Natural killer cell (primary cell): Measurements from ENCODE around the gene ADO. TPM values are rescaled to one million over a fixed set of nuclear protein-coding genes. Genes with fewer than 3 reads are reported as not detected.

ENCODE experiments used
- ATAC-seq, 3 donors: fragments of 150-1000 bp in 2 of 3; fragments of 200-7000 bp in 1 of 3; cut with Tn5 transposase; 1 replicate in 1 of 3; 2 replicates in 2 of 3; pipeline ENCODE4 v1.10.0; 2021; ENCODE audit warnings: mild to moderate bottlenecking in 2 of 3, moderate library complexity in 2 of 3
- DNase-seq, 2 donors: peaks; one replicate each; pipeline versions ENCODE4 v3.0.0 to v3.0.0-alpha.2; 2013 to 2021; ENCODE audit warnings: mixed read lengths in 1 of 2
- H3K27ac ChIP-seq: one replicate; pipeline ENCODE4 v1.5.1; 2013; ENCODE audit warnings: mild to moderate bottlenecking, low read length
- H3K27me3 ChIP-seq: one replicate; pipeline ENCODE4 v1.6.1; 2013; ENCODE audit warnings: low read length; ENCODE audit not compliant: control insufficient read depth, insufficient read depth
- H3K36me3 ChIP-seq: one replicate; pipeline ENCODE4 v1.6.1; 2013; ENCODE audit warnings: low read length; ENCODE audit not compliant: control insufficient read depth, insufficient read depth
- H3K4me1 ChIP-seq: one replicate; pipeline ENCODE4 v1.6.1; 2013; ENCODE audit warnings: low read length; ENCODE audit not compliant: control insufficient read depth, insufficient read depth
- H3K4me3 ChIP-seq: one replicate; pipeline ENCODE4 v1.5.1; 2013; ENCODE audit warnings: low read length
- H3K9me3 ChIP-seq: one replicate; pipeline ENCODE4 v1.6.1; 2013; ENCODE audit warnings: low read length; ENCODE audit not compliant: control insufficient read depth, insufficient read depth
- H3K27ac Mint-ChIP-seq, 2 donors: one replicate each; pipeline ENCODE4 v1.8.0; 2022; ENCODE audit warnings: mild to moderate bottlenecking in 2 of 2, mixed read lengths in 2 of 2, moderate library complexity in 1 of 2
- H3K27me3 Mint-ChIP-seq, 2 donors: one replicate each; pipeline ENCODE4 v1.8.0; 2022; ENCODE audit warnings: low read depth in 2 of 2, mixed read lengths in 2 of 2
- H3K36me3 Mint-ChIP-seq: one replicate; pipeline ENCODE4 v1.8.0; 2022; ENCODE audit warnings: mixed read lengths
- H3K4me1 Mint-ChIP-seq, 2 donors: one replicate each; pipeline ENCODE4 v1.8.0; 2022; ENCODE audit warnings: mixed read lengths in 2 of 2
- H3K4me3 Mint-ChIP-seq: one replicate; pipeline ENCODE4 v1.8.0; 2022; ENCODE audit warnings: mild to moderate bottlenecking, moderate library complexity, mixed read lengths
- H3K9me3 Mint-ChIP-seq, 2 donors: one replicate each; pipeline ENCODE4 v1.8.0; 2022; ENCODE audit warnings: mixed read lengths in 2 of 2
- CTCF ChIP-seq: fragments of 200-600 bp; IDR thresholded peaks from one replicate; pipeline ENCODE4 v1.8.0; 2022; ENCODE audit warnings: antibody characterized with exemption
- WGBS: methylation state at CpG from one replicate; pipeline ENCODE4 v1.1.7; 2013; ENCODE audit warnings: missing lambda C conversion rate; ENCODE audit not compliant: insufficient coverage; 5-methylcytosine and 5-hydroxymethylcytosine counted together
- intact Hi-C: fragments of 100-400 bp; cut with micrococcal nuclease; formaldehyde crosslinking; loops from one replicate; pipeline ENCODE4 v1.14.2; 2022
- total RNA-seq, 4 donors: library from RNA; stranded (reverse); fragments of 120-200 nt in 1 of 4; gene quantifications; one replicate each; pipeline versions ENCODE4 v1.2.3 to v1.2.4, GENCODE V29; 2013 to 2022

The ADO gene
- total RNA-seq, 3 donors from 2014 or later (not counting 1 experiment from before 2014, with no cell fraction given): 13.6 to 17.1 (median 15.6) TPM

GRCh38 chr10:62801871-62802270 is 2.6 kb upstream of the ADO start:
- H3K27ac Mint-ChIP-seq: no peak overlapping the region
- peaks cover under 1% of the 10 kb centered on the region for H3K36me3 ChIP-seq
- H3K4me3 ChIP-seq: no peak overlapping the region
- no peak for TF ChIP-seq CTCF
- intact Hi-C loops: no loop called here
- no peak overlapping the region for H3K27ac ChIP-seq
- 97% methylated on average over 3 of the region's 3 CpGs for WGBS
- H3K27me3 ChIP-seq: peaks cover 8% of the 10 kb centered on the region
- H3K9me3 Mint-ChIP-seq: no peaks in the 10 kb centered on the region
- H3K4me3 Mint-ChIP-seq: no peak overlapping the region
- H3K36me3 Mint-ChIP-seq: no peaks in the 10 kb centered on the region
- H3K4me1 ChIP-seq: peaks cover 16% of the 10 kb centered on the region
- peaks cover 25 to 29% of the 10 kb centered on the region in 2 donors for H3K27me3 Mint-ChIP-seq
- peaks cover 19 to 23% of the 10 kb centered on the region in 2 donors for H3K4me1 Mint-ChIP-seq
- DNase-seq (no peak), ATAC-seq (no peak)
- H3K9me3 ChIP-seq: no peaks in the 10 kb centered on the region

- Histone ChIP-seq H3K27ac (peak overlapping the region; percentile 90), H3K27me3 (no peaks in the 10 kb centered on the region), H3K9me3 (no peaks in the 10 kb centered on the region), H3K4me1 (peaks cover 16% of the 10 kb centered on the region), H3K36me3 (peaks cover 2% of the 10 kb centered on the region), H3K4me3 (peak overlapping the region; percentile 69)
- peak overlapping the region; percentile 97 to 99 for H3K27ac Mint-ChIP-seq
- WGBS: 52% methylated on average over 11 of the region's 11 CpGs
- no peaks in the 10 kb centered on the region for H3K9me3 Mint-ChIP-seq
- no peak for TF ChIP-seq CTCF
- peak overlapping the region; percentile 94 for H3K4me3 Mint-ChIP-seq
- intact Hi-C loops: loop anchor here (1.0 kb wide), 1 partner anchor 25 kb away; no protein-coding TSS in a partner anchor
- no peak for DNase-seq
- peaks cover 10 to 14% of the 10 kb centered on the region in 2 donors for H3K27me3 Mint-ChIP-seq
- ATAC-seq: no peak
- peaks cover 36 to 38% of the 10 kb centered on the region in 2 donors for H3K4me1 Mint-ChIP-seq
- H3K36me3 Mint-ChIP-seq: no peaks in the 10 kb centered on the region
Measured at GRCh38 chr10:62803724-62804355, 680 bp upstream of the ADO start.

DNA sequence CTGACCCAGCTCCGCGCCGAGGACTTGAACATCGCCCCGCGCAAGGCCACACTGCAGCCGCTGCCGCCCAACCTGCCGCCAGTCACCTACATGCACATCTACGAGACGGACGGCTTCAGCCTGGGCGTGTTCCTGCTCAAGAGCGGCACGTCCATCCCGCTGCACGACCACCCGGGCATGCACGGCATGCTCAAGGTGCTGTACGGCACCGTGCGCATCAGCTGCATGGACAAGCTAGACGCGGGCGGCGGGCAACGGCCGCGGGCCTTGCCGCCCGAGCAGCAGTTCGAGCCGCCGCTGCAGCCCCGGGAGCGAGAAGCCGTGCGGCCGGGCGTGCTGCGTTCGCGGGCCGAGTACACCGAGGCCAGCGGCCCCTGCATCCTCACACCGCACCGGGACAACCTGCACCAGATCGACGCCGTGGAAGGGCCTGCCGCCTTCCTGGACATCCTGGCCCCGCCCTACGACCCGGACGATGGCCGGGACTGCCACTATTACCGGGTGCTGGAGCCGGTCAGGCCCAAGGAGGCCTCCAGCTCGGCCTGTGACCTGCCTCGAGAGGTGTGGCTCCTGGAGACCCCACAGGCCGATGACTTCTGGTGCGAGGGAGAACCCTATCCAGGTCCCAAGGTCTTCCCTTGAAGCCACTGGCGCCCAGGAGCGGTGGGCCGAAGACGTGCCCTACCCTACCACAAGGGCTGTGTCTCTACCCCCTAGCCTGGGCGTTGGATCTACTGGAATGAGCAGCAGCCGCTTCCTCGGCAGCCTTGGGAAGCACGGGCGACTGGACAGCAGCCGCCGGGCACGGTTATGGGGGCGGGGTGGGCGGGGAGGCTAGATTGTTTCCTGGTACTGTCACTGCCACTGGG is 945 bp downstream of the ADO start:
- no peak for TF ChIP-seq CTCF
- peaks cover 0 to 5% of the 10 kb centered on the region in 2 donors for H3K27me3 Mint-ChIP-seq
- WGBS: 7% methylated on average over 75 of the region's 77 CpGs
- DNase-seq (peak in 1 of 2 donors; percentile 27), ATAC-seq (no peak)
- Histone ChIP-seq H3K9me3 (no peaks in the 10 kb centered on the region), H3K4me3 (peak overlapping the region; percentile 69), H3K4me1 (peaks cover 16% of the 10 kb centered on the region), H3K27me3 (no peaks in the 10 kb centered on the region), H3K27ac (peak overlapping the region; percentile 90), H3K36me3 (peaks cover 2% of the 10 kb centered on the region)
- no peaks in the 10 kb centered on the region for H3K9me3 Mint-ChIP-seq
- H3K36me3 Mint-ChIP-seq: no peaks in the 10 kb centered on the region
- H3K4me3 Mint-ChIP-seq: peak overlapping the region; percentile 92
- H3K27ac Mint-ChIP-seq: peak overlapping the region; percentile 97 to 99
- H3K4me1 Mint-ChIP-seq: peaks cover 38 to 39% of the 10 kb centered on the region in 2 donors
- intact Hi-C loops: loop anchor here (1.0 kb wide), 1 partner anchor 11 kb away; the partner anchor contains the start of gene EGR2
